Measurements from ENCODE around the gene OTOL1.

DNA sequence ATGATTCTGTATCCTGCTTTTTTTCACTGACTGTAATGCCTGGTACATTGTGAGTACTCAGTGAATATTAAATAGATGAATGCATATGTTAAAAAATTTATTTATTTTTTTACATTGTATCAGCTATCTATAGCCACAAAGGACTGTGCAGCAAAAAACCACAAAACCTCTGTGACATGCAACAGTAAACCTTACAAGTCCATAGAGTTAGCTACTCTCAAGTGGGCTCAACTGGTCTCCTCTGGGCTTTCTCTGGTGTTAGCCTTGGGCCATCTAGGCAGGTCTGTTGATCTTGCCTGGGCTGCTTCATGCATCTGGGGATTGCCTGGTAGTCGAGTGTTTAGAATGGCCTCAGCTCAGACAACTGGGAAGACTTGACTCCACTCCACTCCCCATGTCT is 35.3 kb downstream of the OTOL1 start:
- TF ChIP-seq ZNF232 (CRISPR knock-in tag; IDR thresholded peaks at IDR 0.05), result no peak
- no peak for TF ChIP-seq NFYB (CRISPR knock-in tag; conservative IDR thresholded peaks at IDR 0.05; ENCODE audit: low read depth)
- TF ChIP-seq CTCF (IDR thresholded peaks at IDR 0.05), result no peak
- no peak for TF ChIP-seq FOXP1 (CRISPR knock-in tag; IDR thresholded peaks at IDR 0.05; ENCODE audit: borderline replicate concordance)
- no peak for TF ChIP-seq KAT7 (CRISPR knock-in tag; IDR thresholded peaks at IDR 0.05; ENCODE audit: borderline replicate concordance)
- TF ChIP-seq ZNF416 (CRISPR knock-in tag; IDR thresholded peaks at IDR 0.05), result no peak
- TF ChIP-seq, protein P1, sequence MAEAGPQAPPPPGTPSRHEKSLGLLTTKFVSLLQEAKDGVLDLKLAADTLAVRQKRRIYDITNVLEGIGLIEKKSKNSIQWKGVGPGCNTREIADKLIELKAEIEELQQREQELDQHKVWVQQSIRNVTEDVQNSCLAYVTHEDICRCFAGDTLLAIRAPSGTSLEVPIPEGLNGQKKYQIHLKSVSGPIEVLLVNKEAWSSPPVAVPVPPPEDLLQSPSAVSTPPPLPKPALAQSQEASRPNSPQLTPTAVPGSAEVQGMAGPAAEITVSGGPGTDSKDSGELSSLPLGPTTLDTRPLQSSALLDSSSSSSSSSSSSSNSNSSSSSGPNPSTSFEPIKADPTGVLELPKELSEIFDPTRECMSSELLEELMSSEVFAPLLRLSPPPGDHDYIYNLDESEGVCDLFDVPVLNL (CRISPR knock-in tag; IDR thresholded peaks at IDR 0.05; ENCODE audit: borderline replicate concordance, low read depth), result no peak
- no peak for TF ChIP-seq ZNF263 (CRISPR knock-in tag; IDR thresholded peaks at IDR 0.05; ENCODE audit: low read depth)
- TF ChIP-seq SMAD4 (CRISPR knock-in tag; IDR thresholded peaks at IDR 0.05), result no peak
- no peak for TF ChIP-seq AR (CRISPR knock-in tag; IDR thresholded peaks at IDR 0.05)
- TF ChIP-seq ATF1 (CRISPR knock-in tag; IDR thresholded peaks at IDR 0.05), result no peak
- TF ChIP-seq PRRX2 (CRISPR knock-in tag; IDR thresholded peaks at IDR 0.05), result no peak
- TF ChIP-seq MAX (CRISPR knock-in tag; IDR thresholded peaks at IDR 0.05), result no peak
- TF ChIP-seq TP53 (CRISPR knock-in tag; IDR thresholded peaks at IDR 0.05), result no peak

Data from WTC11 (cell line).